Esophagus muscularis mucosa (tissue), 4 donors: Measurements from ENCODE around the gene SRMS. TPM values are rescaled to one million over a fixed set of nuclear protein-coding genes. Genes with fewer than 3 reads are reported as not detected.
A peak's percentile ranks its signal among the peaks of the same experiment; 100 is the strongest.

Experiments
- DNase-seq: peaks from one replicate; pipeline ENCODE4 v3.0.0-alpha.2; 2017; ENCODE audit errors: extremely low spot score
- H3K27ac ChIP-seq, 4 donors: fragments of 200-600 bp; sonication (generic); replicated peaks in 1 of 4; 1 replicate in 3 of 4; 2 replicates in 1 of 4; pipeline ENCODE4 v1.5.1; 2016 to 2019; ENCODE audit warnings: mild to moderate bottlenecking in 1 of 4
- H3K27me3 ChIP-seq, 4 donors: fragments of 200-600 bp; sonication (generic); one replicate each; pipeline versions ENCODE4 v1.5.1 to v1.6.0; 2016 to 2019
- H3K36me3 ChIP-seq, 4 donors: fragments of 200-600 bp; sonication (generic); one replicate each; pipeline ENCODE4 v1.5.1; 2016 to 2019
- H3K4me1 ChIP-seq, 4 donors: fragments of 200-600 bp; sonication (generic); one replicate each; pipeline ENCODE4 v1.5.1; 2016 to 2019
- H3K4me3 ChIP-seq, 4 donors: fragments of 200-600 bp; sonication (generic); 1 replicate in 2 of 4; 2 replicates in 2 of 4; pipeline ENCODE4 v1.5.1; 2016 to 2019; ENCODE audit warnings: mild to moderate bottlenecking in 4 of 4, moderate library complexity in 1 of 4
- H3K9me3 ChIP-seq, 4 donors: fragments of 200-600 bp; sonication (generic); 1 replicate in 3 of 4; 2 replicates in 1 of 4; pipeline ENCODE4 v1.5.1; 2016 to 2019
- EP300 ChIP-seq: sonication (generic); formaldehyde crosslinking; IDR thresholded peaks from one replicate; pipeline ENCODE4 v1.6.1; 2017; ENCODE audit warnings: antibody characterized with exemption
- POLR2A ChIP-seq: fragments of 450-650 bp; IDR thresholded peaks from one replicate; pipeline ENCODE4 v1.6.1; 2017; ENCODE audit warnings: antibody characterized with exemption, moderate library complexity, mild to moderate bottlenecking, low read depth
- POLR2AphosphoS5 ChIP-seq, 2 donors: sonication (generic); formaldehyde crosslinking; IDR thresholded peaks; one replicate each; pipeline ENCODE4 v1.6.1; 2017; ENCODE audit warnings: antibody characterized with exemption in 2 of 2
- WGBS: methylation state at CpG from one replicate; pipeline ENCODE4 v1.1.5; 2018; 5-methylcytosine and 5-hydroxymethylcytosine counted together
- intact Hi-C: fragments of 100-400 bp; cut with DNase I; formaldehyde crosslinking; loops from one replicate; pipeline ENCODE4 v1.15.1; 2023
- total RNA-seq, 4 donors: library from RNA; depleted of rRNA; stranded (reverse); fragments of >200 nt; gene quantifications; one replicate each; pipeline versions ENCODE4 v1.1.0 to v1.2.1, GENCODE V29; 2016
- TF ChIP-seq, protein P1 (sequence below), 3 experiments: fragments of 200-600 bp in 2 of 3; fragments of 450-650 bp in 1 of 3; sonication (generic) in 2 of 3; IDR thresholded peaks; one replicate each; pipeline ENCODE4 v1.5.1; 2017 to 2019; ENCODE audit warnings: antibody characterized with exemption in 3 of 3, mild to moderate bottlenecking in 2 of 3, moderate library complexity in 1 of 3

SRMS gene
- total RNA-seq, 4 donors from 2014 or later: not detected

DNA sequence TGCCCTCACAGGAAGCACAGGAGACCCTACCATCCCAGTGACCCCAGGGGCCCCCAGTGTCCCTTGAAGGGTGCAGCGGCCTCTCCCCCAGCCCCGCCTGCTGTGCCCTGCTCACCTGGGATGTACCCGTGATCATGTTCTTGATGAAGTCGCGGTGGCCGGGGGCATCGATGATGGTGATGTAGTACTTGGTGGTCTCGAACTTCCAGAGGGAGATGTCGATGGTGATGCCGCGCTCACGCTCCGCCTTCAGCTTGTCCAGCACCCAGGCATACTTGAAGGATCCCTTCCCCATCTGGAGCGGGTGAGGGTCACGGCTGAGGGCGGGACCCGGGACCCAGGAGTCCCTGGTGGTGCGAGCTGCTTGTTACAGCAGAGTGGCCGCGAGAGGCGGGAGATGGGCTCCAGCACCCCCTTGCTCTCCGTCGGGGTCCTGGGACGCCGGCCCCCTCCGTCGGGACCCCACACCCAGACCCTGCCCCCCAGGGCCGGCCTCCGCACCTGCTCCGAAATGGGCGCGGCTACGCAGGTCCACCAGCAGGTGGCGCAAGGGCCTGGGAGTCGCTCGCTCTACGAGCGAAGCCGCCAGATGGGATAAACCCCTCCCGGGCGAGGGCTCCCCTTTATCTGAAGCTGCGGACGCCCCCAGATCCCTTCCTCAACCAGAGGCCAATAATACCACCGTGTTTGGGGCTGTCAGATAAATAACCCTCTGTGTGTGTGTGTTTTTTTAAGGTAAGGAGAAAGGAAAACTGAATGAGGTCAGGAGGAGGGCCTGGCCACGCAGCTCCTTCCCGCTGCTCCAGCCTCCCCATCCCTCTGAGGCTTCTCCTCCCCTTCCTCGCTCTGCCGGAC lies 51.6 kb downstream of the SRMS start:
- TF ChIP-seq, protein P1, sequence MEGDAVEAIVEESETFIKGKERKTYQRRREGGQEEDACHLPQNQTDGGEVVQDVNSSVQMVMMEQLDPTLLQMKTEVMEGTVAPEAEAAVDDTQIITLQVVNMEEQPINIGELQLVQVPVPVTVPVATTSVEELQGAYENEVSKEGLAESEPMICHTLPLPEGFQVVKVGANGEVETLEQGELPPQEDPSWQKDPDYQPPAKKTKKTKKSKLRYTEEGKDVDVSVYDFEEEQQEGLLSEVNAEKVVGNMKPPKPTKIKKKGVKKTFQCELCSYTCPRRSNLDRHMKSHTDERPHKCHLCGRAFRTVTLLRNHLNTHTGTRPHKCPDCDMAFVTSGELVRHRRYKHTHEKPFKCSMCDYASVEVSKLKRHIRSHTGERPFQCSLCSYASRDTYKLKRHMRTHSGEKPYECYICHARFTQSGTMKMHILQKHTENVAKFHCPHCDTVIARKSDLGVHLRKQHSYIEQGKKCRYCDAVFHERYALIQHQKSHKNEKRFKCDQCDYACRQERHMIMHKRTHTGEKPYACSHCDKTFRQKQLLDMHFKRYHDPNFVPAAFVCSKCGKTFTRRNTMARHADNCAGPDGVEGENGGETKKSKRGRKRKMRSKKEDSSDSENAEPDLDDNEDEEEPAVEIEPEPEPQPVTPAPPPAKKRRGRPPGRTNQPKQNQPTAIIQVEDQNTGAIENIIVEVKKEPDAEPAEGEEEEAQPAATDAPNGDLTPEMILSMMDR (IDR thresholded peaks at IDR 0.05): peak in 2 of 3 experiments; percentile 76 to 92
- no peak for TF ChIP-seq POLR2A
- H3K9me3 ChIP-seq: no peaks in the 10 kb centered on the region
- 33% methylated on average over 14 of the region's 48 CpGs for WGBS
- H3K4me3 ChIP-seq: peak overlapping the region; percentile 39 to 56 (median 44)
- H3K27ac ChIP-seq: no peak overlapping the region
- H3K4me1 ChIP-seq: peaks cover 21 to 44% (median 38%) of the 10 kb centered on the region in 4 donors
- intact Hi-C loops: loop anchor here (2.0 kb wide), 1 partner anchor 23 kb away; no protein-coding TSS in a partner anchor
- no peak for DNase-seq
- H3K27me3 ChIP-seq: peaks cover 4 to 81% (median 33%) of the 10 kb centered on the region in 4 donors
- H3K36me3 ChIP-seq: peaks cover 0 to 47% (median 0%) of the 10 kb centered on the region in 4 donors

DNA sequence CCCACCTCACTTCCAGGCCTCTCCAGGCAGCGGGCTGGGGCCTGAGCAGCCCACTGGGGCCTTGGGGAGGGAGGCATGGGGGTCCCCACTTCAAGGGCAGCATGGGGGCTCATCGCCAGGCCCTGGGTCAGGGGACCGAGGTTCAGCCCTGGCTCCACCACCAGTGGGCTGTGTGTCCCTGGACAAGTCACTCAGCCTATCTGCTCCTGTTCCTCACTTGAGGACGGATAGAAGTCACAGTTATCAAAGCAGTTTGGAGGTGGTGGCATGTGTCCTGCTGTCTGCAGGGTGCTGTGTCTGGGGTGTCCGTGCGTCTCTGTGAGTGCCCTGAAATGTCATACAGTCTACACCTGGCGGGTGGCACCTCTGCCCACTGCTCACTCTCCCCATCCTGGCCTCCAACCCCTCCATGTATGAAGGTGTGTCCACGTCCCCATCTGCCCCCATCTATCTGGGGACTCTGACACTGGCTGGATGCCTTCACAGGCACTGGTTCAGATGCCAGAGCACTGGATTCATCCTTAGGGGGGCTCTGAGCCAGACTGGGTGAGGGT lies 52.3 kb downstream of the SRMS start:
- Histone ChIP-seq H3K9me3 (no peaks in the 10 kb centered on the region), H3K4me3 (no peak overlapping the region), H3K36me3 (peaks cover 0 to 54% (median 0%) of the 10 kb centered on the region in 4 donors), H3K27ac (no peak overlapping the region), H3K4me1 (peaks cover 21 to 44% (median 38%) of the 10 kb centered on the region in 4 donors), H3K27me3 (peaks cover 4 to 81% (median 32%) of the 10 kb centered on the region in 4 donors)
- TF ChIP-seq EP300 (no peak), POLR2A (no peak), POLR2AphosphoS5 (IDR thresholded peaks at IDR 0.05) (no peak)
- TF ChIP-seq, protein P1 (IDR thresholded peaks at IDR 0.05): no peak
- intact Hi-C loops: no loop called here
- WGBS: 86% methylated on average over 7 of the region's 8 CpGs
- DNase-seq: no peak

- TF ChIP-seq, protein P1 (IDR thresholded peaks at IDR 0.05): no peak
- TF ChIP-seq POLR2AphosphoS5 (IDR thresholded peaks at IDR 0.05): no peak
- no peak for TF ChIP-seq EP300
- TF ChIP-seq POLR2A: no peak
- H3K9me3 ChIP-seq: no peaks in the 10 kb centered on the region
- WGBS: 93% methylated on average over 31 of the region's 51 CpGs
Observed at GRCh38 chr20:63494420-63495166, 53.0 kb downstream of the SRMS start.

GRCh38 chr20:63494084-63494419 lies 53.5 kb downstream of the SRMS start:
- peaks cover 4 to 81% (median 21%) of the 10 kb centered on the region in 4 donors for H3K27me3 ChIP-seq
- H3K27ac ChIP-seq: no peak overlapping the region
- peaks cover 12 to 35% (median 30%) of the 10 kb centered on the region in 4 donors for H3K4me1 ChIP-seq
- TF ChIP-seq EP300 (no peak), POLR2A (no peak), POLR2AphosphoS5 (IDR thresholded peaks at IDR 0.05) (no peak)
- TF ChIP-seq, protein P1 (IDR thresholded peaks at IDR 0.05): no peak
- peaks cover 0 to 64% (median 0%) of the 10 kb centered on the region in 4 donors for H3K36me3 ChIP-seq
- H3K4me3 ChIP-seq: no peak overlapping the region
- 89% methylated on average over 5 of the region's 7 CpGs for WGBS
- DNase-seq: no peak
- H3K9me3 ChIP-seq: no peaks in the 10 kb centered on the region
- intact Hi-C loops: no loop called here

More at GRCh38 chr20:63494420-63495166, 53.0 kb downstream of the SRMS start:
- no peak for DNase-seq
- no peak overlapping the region for H3K4me3 ChIP-seq
- H3K27me3 ChIP-seq: peaks cover 4 to 81% (median 25%) of the 10 kb centered on the region in 4 donors
- intact Hi-C loops: no loop called here
- peaks cover 16 to 40% (median 36%) of the 10 kb centered on the region in 4 donors for H3K4me1 ChIP-seq
- peaks cover 0 to 61% (median 0%) of the 10 kb centered on the region in 4 donors for H3K36me3 ChIP-seq
- H3K27ac ChIP-seq: no peak overlapping the region
